GM23338 (cell line): ENCODE measurements around the gene ACOX3.

Experiments used
- CREB1 ChIP-seq: fragments of 250-450 bp; sonication (Bioruptor Pico); IDR thresholded peaks from 2 replicates; pipeline ENCODE4 v1.5.0; 2020; ENCODE audit warnings: low read depth, mild to moderate bottlenecking, moderate library complexity
- EZH2 ChIP-seq: fragments of 200-600 bp; sonication (generic); IDR thresholded peaks from one replicate; pipeline ENCODE4 v1.8.0; 2017; ENCODE audit warnings: antibody characterized with exemption, mild to moderate bottlenecking, low read depth; ENCODE audit not compliant: unreplicated experiment
- EZH2phosphoT487 ChIP-seq: fragments of 200-600 bp; sonication (generic); IDR thresholded peaks from one replicate; pipeline ENCODE4 v1.8.1; 2018; ENCODE audit warnings: antibody characterized with exemption; ENCODE audit not compliant: unreplicated experiment
- JUNB ChIP-seq: IDR thresholded peaks from one replicate; pipeline ENCODE4 v1.6.1; 2016; ENCODE audit warnings: antibody characterized with exemption; ENCODE audit not compliant: unreplicated experiment
- NANOG ChIP-seq: IDR thresholded peaks from 2 replicates; pipeline ENCODE4 v1.6.1; 2016; ENCODE audit warnings: antibody characterized with exemption, borderline replicate concordance
- POLR2AphosphoS5 ChIP-seq: IDR thresholded peaks from 2 replicates; pipeline ENCODE4 v1.6.1; 2016; ENCODE audit warnings: antibody characterized with exemption, low read depth
- STAT1 ChIP-seq: IDR thresholded peaks from one replicate; pipeline ENCODE4 v1.6.1; 2016; ENCODE audit warnings: antibody characterized with exemption; ENCODE audit not compliant: unreplicated experiment
- ZNF114 ChIP-seq: fragments of 250-450 bp; sonication (Bioruptor Pico); IDR thresholded peaks from 2 replicates; pipeline ENCODE4 v1.5.0; 2020; ENCODE audit warnings: mild to moderate bottlenecking, moderate library complexity
- TF ChIP-seq, protein P1 (sequence below), 2 experiments: fragments of 200-600 bp in 1 of 2; sonication (generic) in 1 of 2; conservative IDR thresholded peaks; 2 replicates each; pipeline versions ENCODE4 v1.5.1 to v1.6.1; 2016 to 2017; ENCODE audit warnings: antibody characterized with exemption in 2 of 2, low read depth in 2 of 2, mild to moderate bottlenecking in 2 of 2, moderate library complexity in 1 of 2
- TF ChIP-seq, protein P2 (sequence below): IDR thresholded peaks from one replicate; pipeline ENCODE4 v1.6.1; 2018; ENCODE audit warnings: antibody characterized with exemption; ENCODE audit not compliant: unreplicated experiment
- TF ChIP-seq, protein P3 (sequence below): IDR thresholded peaks from 2 replicates; pipeline ENCODE4 v1.6.1; 2016; ENCODE audit warnings: antibody characterized with exemption

DNA sequence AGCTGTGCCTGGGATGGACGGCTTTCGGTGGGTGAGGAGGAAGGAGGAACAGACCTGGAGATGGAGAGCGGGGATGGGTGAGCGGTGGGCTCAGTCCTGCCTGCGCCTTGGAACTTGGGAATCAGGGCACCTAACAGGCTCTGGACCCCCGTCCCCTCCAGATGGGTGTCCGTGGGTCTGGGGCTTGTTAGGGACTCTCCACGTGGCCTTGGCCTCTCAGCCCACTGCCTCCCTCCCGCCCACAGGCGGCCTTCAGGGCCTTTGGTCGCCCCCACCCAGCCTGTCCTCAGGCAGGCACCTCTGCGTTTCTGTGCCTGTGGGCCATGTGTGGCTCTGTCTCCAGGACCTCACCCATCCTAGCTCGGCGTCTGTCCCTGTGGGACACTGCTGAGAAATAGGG lies 29.0 kb upstream of the ACOX3 start:
- TF ChIP-seq, protein P1, sequence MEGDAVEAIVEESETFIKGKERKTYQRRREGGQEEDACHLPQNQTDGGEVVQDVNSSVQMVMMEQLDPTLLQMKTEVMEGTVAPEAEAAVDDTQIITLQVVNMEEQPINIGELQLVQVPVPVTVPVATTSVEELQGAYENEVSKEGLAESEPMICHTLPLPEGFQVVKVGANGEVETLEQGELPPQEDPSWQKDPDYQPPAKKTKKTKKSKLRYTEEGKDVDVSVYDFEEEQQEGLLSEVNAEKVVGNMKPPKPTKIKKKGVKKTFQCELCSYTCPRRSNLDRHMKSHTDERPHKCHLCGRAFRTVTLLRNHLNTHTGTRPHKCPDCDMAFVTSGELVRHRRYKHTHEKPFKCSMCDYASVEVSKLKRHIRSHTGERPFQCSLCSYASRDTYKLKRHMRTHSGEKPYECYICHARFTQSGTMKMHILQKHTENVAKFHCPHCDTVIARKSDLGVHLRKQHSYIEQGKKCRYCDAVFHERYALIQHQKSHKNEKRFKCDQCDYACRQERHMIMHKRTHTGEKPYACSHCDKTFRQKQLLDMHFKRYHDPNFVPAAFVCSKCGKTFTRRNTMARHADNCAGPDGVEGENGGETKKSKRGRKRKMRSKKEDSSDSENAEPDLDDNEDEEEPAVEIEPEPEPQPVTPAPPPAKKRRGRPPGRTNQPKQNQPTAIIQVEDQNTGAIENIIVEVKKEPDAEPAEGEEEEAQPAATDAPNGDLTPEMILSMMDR (conservative IDR thresholded peaks at IDR 0.05; ENCODE audit: low read depth in 2 of 2): no peak
- no peak for TF ChIP-seq EZH2
- no peak for TF ChIP-seq POLR2AphosphoS5
- TF ChIP-seq, protein P2, sequence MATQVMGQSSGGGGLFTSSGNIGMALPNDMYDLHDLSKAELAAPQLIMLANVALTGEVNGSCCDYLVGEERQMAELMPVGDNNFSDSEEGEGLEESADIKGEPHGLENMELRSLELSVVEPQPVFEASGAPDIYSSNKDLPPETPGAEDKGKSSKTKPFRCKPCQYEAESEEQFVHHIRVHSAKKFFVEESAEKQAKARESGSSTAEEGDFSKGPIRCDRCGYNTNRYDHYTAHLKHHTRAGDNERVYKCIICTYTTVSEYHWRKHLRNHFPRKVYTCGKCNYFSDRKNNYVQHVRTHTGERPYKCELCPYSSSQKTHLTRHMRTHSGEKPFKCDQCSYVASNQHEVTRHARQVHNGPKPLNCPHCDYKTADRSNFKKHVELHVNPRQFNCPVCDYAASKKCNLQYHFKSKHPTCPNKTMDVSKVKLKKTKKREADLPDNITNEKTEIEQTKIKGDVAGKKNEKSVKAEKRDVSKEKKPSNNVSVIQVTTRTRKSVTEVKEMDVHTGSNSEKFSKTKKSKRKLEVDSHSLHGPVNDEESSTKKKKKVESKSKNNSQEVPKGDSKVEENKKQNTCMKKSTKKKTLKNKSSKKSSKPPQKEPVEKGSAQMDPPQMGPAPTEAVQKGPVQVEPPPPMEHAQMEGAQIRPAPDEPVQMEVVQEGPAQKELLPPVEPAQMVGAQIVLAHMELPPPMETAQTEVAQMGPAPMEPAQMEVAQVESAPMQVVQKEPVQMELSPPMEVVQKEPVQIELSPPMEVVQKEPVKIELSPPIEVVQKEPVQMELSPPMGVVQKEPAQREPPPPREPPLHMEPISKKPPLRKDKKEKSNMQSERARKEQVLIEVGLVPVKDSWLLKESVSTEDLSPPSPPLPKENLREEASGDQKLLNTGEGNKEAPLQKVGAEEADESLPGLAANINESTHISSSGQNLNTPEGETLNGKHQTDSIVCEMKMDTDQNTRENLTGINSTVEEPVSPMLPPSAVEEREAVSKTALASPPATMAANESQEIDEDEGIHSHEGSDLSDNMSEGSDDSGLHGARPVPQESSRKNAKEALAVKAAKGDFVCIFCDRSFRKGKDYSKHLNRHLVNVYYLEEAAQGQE: no peak
- TF ChIP-seq ZNF114 (CRISPR knock-in tag): no peak
- no peak for TF ChIP-seq CREB1 (CRISPR knock-in tag)
- TF ChIP-seq EZH2phosphoT487: no peak
- TF ChIP-seq, protein P3, sequence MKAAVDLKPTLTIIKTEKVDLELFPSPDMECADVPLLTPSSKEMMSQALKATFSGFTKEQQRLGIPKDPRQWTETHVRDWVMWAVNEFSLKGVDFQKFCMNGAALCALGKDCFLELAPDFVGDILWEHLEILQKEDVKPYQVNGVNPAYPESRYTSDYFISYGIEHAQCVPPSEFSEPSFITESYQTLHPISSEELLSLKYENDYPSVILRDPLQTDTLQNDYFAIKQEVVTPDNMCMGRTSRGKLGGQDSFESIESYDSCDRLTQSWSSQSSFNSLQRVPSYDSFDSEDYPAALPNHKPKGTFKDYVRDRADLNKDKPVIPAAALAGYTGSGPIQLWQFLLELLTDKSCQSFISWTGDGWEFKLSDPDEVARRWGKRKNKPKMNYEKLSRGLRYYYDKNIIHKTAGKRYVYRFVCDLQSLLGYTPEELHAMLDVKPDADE: no peak
- no peak for TF ChIP-seq JUNB
- TF ChIP-seq STAT1: no peak
- no peak for TF ChIP-seq NANOG
